Panc1 (cell line): Measurements from ENCODE around the gene EHBP1.

Source experiments
- POLR2AphosphoS5 ChIP-seq: IDR thresholded peaks from 2 replicates; pipeline ENCODE4 v1.6.1; 2012; ENCODE audit warnings: mild to moderate bottlenecking, low read depth, low read length, moderate library complexity
- SIN3A ChIP-seq: IDR thresholded peaks from 2 replicates; pipeline ENCODE4 v1.6.1; 2012; ENCODE audit warnings: low read depth, mild to moderate bottlenecking, low read length, moderate library complexity, borderline replicate concordance; ENCODE audit not compliant: insufficient read depth
- TCF7L2 ChIP-seq: IDR thresholded peaks from 2 replicates; pipeline ENCODE4 v1.6.1; 2011; ENCODE audit warnings: mild to moderate bottlenecking, low read depth, low read length, inconsistent platforms
- TF ChIP-seq, protein P1 (sequence below): fragments of 450-650 bp; IDR thresholded peaks from 2 replicates; pipeline ENCODE4 v1.5.1; 2017; ENCODE audit warnings: mild to moderate bottlenecking
- TF ChIP-seq, protein P2 (sequence below), 2 experiments: IDR thresholded peaks; 2 replicates each; pipeline ENCODE4 v1.6.1; 2011 to 2012; ENCODE audit warnings: low read depth in 2 of 2, control low read depth in 1 of 2, low read length in 1 of 2, mild to moderate bottlenecking in 1 of 2, moderate library complexity in 1 of 2; ENCODE audit not compliant: insufficient read depth in 1 of 2

DNA sequence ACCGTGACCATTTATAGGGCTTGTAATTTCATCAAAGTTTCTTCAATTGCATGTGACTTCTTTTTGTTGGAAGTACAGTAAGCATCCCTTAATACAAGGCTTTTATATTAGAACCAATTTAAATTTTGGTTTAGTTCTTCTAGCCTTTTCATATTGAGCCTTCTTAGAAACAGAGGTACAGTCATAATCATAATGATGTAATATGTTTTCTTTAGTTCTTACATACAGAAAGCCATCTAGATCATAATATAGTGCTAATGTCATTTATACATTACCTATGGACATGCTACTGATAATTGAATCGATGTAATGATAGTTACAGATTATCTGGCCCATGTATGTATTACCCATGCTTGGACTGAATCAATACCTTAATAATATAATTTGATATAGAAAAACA is 235.2 kb downstream of the EHBP1 start:
- TF ChIP-seq, protein P1, sequence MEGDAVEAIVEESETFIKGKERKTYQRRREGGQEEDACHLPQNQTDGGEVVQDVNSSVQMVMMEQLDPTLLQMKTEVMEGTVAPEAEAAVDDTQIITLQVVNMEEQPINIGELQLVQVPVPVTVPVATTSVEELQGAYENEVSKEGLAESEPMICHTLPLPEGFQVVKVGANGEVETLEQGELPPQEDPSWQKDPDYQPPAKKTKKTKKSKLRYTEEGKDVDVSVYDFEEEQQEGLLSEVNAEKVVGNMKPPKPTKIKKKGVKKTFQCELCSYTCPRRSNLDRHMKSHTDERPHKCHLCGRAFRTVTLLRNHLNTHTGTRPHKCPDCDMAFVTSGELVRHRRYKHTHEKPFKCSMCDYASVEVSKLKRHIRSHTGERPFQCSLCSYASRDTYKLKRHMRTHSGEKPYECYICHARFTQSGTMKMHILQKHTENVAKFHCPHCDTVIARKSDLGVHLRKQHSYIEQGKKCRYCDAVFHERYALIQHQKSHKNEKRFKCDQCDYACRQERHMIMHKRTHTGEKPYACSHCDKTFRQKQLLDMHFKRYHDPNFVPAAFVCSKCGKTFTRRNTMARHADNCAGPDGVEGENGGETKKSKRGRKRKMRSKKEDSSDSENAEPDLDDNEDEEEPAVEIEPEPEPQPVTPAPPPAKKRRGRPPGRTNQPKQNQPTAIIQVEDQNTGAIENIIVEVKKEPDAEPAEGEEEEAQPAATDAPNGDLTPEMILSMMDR, result no peak
- TF ChIP-seq TCF7L2, result no peak
- TF ChIP-seq, protein P2, sequence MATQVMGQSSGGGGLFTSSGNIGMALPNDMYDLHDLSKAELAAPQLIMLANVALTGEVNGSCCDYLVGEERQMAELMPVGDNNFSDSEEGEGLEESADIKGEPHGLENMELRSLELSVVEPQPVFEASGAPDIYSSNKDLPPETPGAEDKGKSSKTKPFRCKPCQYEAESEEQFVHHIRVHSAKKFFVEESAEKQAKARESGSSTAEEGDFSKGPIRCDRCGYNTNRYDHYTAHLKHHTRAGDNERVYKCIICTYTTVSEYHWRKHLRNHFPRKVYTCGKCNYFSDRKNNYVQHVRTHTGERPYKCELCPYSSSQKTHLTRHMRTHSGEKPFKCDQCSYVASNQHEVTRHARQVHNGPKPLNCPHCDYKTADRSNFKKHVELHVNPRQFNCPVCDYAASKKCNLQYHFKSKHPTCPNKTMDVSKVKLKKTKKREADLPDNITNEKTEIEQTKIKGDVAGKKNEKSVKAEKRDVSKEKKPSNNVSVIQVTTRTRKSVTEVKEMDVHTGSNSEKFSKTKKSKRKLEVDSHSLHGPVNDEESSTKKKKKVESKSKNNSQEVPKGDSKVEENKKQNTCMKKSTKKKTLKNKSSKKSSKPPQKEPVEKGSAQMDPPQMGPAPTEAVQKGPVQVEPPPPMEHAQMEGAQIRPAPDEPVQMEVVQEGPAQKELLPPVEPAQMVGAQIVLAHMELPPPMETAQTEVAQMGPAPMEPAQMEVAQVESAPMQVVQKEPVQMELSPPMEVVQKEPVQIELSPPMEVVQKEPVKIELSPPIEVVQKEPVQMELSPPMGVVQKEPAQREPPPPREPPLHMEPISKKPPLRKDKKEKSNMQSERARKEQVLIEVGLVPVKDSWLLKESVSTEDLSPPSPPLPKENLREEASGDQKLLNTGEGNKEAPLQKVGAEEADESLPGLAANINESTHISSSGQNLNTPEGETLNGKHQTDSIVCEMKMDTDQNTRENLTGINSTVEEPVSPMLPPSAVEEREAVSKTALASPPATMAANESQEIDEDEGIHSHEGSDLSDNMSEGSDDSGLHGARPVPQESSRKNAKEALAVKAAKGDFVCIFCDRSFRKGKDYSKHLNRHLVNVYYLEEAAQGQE (IDR thresholded peaks at IDR 0.05; ENCODE audit: insufficient read depth in 1 of 2, low read depth in 2 of 2, low read length in 1 of 2), result no peak
- no peak for TF ChIP-seq POLR2AphosphoS5
- no peak for TF ChIP-seq SIN3A
